HepG2 (cell line): ENCODE data around the gene SIGLEC1. TPM values are rescaled to one million over a fixed set of nuclear protein-coding genes. Genes with fewer than 3 reads are reported as not detected.

Source experiments
- ARID4A ChIP-seq: sonication (generic); formaldehyde crosslinking; IDR thresholded peaks from 2 replicates; pipeline ENCODE4 v1.5.0; 2020; ENCODE audit warnings: mild to moderate bottlenecking, missing genetic modification reagents, borderline replicate concordance
- BORCS8-MEF2B ChIP-seq: sonication (generic); formaldehyde crosslinking; IDR thresholded peaks from 2 replicates; pipeline ENCODE4 v1.8.0; 2022; ENCODE audit warnings: mild to moderate bottlenecking, missing genetic modification reagents
- CERS6 ChIP-seq: sonication (generic); formaldehyde crosslinking; IDR thresholded peaks from 2 replicates; pipeline ENCODE4 v1.5.0; 2020; ENCODE audit warnings: missing genetic modification reagents
- FOSL1 ChIP-seq: sonication (generic); formaldehyde crosslinking; IDR thresholded peaks from 2 replicates; pipeline ENCODE4 v1.9.0; 2021; ENCODE audit warnings: missing genetic modification reagents, borderline replicate concordance
- HIVEP1 ChIP-seq: sonication (generic); formaldehyde crosslinking; IDR thresholded peaks from 2 replicates; pipeline ENCODE4 v1.4.0; 2020; ENCODE audit warnings: mild to moderate bottlenecking, missing genetic modification reagents
- KAT8 ChIP-seq: IDR thresholded peaks from 2 replicates; pipeline ENCODE4 v1.6.1; 2016; ENCODE audit warnings: missing genetic modification reagents, missing compliant biosample characterization
- NAIF1 ChIP-seq: sonication (generic); formaldehyde crosslinking; IDR thresholded peaks from 2 replicates; pipeline ENCODE4 v1.5.0; 2020; ENCODE audit warnings: mild to moderate bottlenecking, missing genetic modification reagents, borderline replicate concordance
- REL ChIP-seq: sonication (generic); formaldehyde crosslinking; conservative IDR thresholded peaks from 2 replicates; pipeline ENCODE4 v1.8.0; 2022; ENCODE audit warnings: mild to moderate bottlenecking, missing genetic modification reagents, moderate library complexity
- SKIL ChIP-seq: sonication (generic); formaldehyde crosslinking; IDR thresholded peaks from 2 replicates; pipeline ENCODE4 v1.8.0; 2022; ENCODE audit warnings: missing genetic modification reagents, mild to moderate bottlenecking, moderate library complexity, borderline replicate concordance
- SNAPC5 ChIP-seq: sonication (generic); formaldehyde crosslinking; IDR thresholded peaks from 2 replicates; pipeline ENCODE4 v1.8.1; 2023; ENCODE audit warnings: mild to moderate bottlenecking, missing genetic modification reagents, borderline replicate concordance
- ZBTB33 ChIP-seq: sonication (generic); formaldehyde crosslinking; IDR thresholded peaks from 2 replicates; pipeline ENCODE4 v1.4.0; 2020; ENCODE audit warnings: missing genetic modification reagents
- ZNF615 ChIP-seq: sonication (generic); formaldehyde crosslinking; IDR thresholded peaks from 2 replicates; pipeline ENCODE4 v1.5.0; 2020; ENCODE audit warnings: mild to moderate bottlenecking, missing genetic modification reagents, borderline replicate concordance
- ZNF737 ChIP-seq: sonication (generic); formaldehyde crosslinking; IDR thresholded peaks from 2 replicates; pipeline ENCODE4 v1.5.0; 2020; ENCODE audit warnings: missing genetic modification reagents, mild to moderate bottlenecking, borderline replicate concordance
- ZNF761 ChIP-seq: sonication (generic); formaldehyde crosslinking; conservative IDR thresholded peaks from 2 replicates; pipeline ENCODE4 v1.4.0; 2020; ENCODE audit warnings: mild to moderate bottlenecking, missing genetic modification reagents
- ZNF776 ChIP-seq: sonication (generic); formaldehyde crosslinking; IDR thresholded peaks from 2 replicates; pipeline ENCODE4 v1.4.0; 2020; ENCODE audit warnings: mild to moderate bottlenecking, missing genetic modification reagents
- ZNF782 ChIP-seq: sonication (generic); formaldehyde crosslinking; IDR thresholded peaks from 2 replicates; pipeline ENCODE4 v1.4.0; 2020; ENCODE audit warnings: missing genetic modification reagents, mild to moderate bottlenecking, borderline replicate concordance
- polyA plus RNA-seq, 8 experiments: library from polyadenylated mRNA; depleted of rRNA in 3 of 8; stranded (reverse) in 7 of 8; unstranded in 1 of 8; fragments of >200 nt; fragmentation: Illumina TruSeq in 4 of 8; extraction: Trizol in 4 of 8; gene quantifications; 2 replicates each; pipeline versions ENCODE4 v1.2.1 to v1.2.3, GENCODE V29; 2011 to 2016; ENCODE audit warnings: low read depth in 4 of 8, missing spikeins in 1 of 8, mixed read lengths in 1 of 8; ENCODE audit not compliant: insufficient read depth in 1 of 8
- total RNA-seq, 5 experiments: library from RNA; depleted of rRNA; stranded (reverse); fragments of >200 nt; fragmentation: Illumina TruSeq; extraction: Trizol; gene quantifications; 2 replicates each; pipeline ENCODE4 v1.2.3, GENCODE V29; 2016; ENCODE audit warnings: low read depth in 1 of 5
- TF ChIP-seq, protein P1 (sequence below): sonication (generic); formaldehyde crosslinking; IDR thresholded peaks from 2 replicates; pipeline ENCODE4 v1.5.1; 2020; ENCODE audit warnings: missing genetic modification reagents, mild to moderate bottlenecking, borderline replicate concordance

Gene SIGLEC1
- total and polyA plus RNA-seq, 2 of the 13 experiments (the other 11 are each of a cell fraction or from before 2014, with no cell fraction given): 0.01 TPM; not detected in 1

GRCh38 chr20:3739054-3739925 lies 26.9 kb upstream of the SIGLEC1 start (continued):
- TF ChIP-seq ZNF761 (CRISPR knock-in tag): no peak
- peak; percentile 59; the same call in 1 of the 2 replicates for TF ChIP-seq ARID4A (CRISPR knock-in tag)
- TF ChIP-seq SNAPC5 (CRISPR knock-in tag): no peak
- TF ChIP-seq, protein P1, sequence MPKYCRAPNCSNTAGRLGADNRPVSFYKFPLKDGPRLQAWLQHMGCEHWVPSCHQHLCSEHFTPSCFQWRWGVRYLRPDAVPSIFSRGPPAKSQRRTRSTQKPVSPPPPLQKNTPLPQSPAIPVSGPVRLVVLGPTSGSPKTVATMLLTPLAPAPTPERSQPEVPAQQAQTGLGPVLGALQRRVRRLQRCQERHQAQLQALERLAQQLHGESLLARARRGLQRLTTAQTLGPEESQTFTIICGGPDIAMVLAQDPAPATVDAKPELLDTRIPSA (CRISPR knock-in tag): no peak
- 0 out of 2 replicates have a peak, but pooled peaks have one; percentile 43 for TF ChIP-seq KAT8 (CRISPR knock-in tag)
- no peak for TF ChIP-seq BORCS8-MEF2B (CRISPR knock-in tag)
- no peak; the same call in 1 of the 2 replicates for TF ChIP-seq HIVEP1 (CRISPR knock-in tag)
- no peak; the same call in 1 of the 2 replicates for TF ChIP-seq ZNF776
- no peak for TF ChIP-seq FOSL1 (CRISPR knock-in tag)
- no peak for TF ChIP-seq NAIF1 (CRISPR knock-in tag)
- TF ChIP-seq ZNF737 (CRISPR knock-in tag): no peak
- TF ChIP-seq ZBTB33: no peak
- TF ChIP-seq REL: no peak; the same call in none of the 2 replicates
- 0 out of 2 replicates have a peak, but pooled peaks have one; percentile 19 for TF ChIP-seq ZNF782 (CRISPR knock-in tag)
- no peak; the same call in 1 of the 2 replicates for TF ChIP-seq SKIL (CRISPR knock-in tag)
- no peak for TF ChIP-seq ZNF615 (CRISPR knock-in tag)
- TF ChIP-seq CERS6 (CRISPR knock-in tag): peak; percentile 90
